ENCODE results near the gene PCDHA9.

GRCh38 chr5:140870221-140871201 is 22.3 kb downstream of the PCDHA9 start:
- TF ChIP-seq POLR2AphosphoS5 (IDR thresholded peaks at IDR 0.05; ENCODE audit: low read depth, low read length) (no peak), POLR2A (IDR thresholded peaks at IDR 0.05; ENCODE audit: low read depth, low read length) (no peak), TAF1 (IDR thresholded peaks at IDR 0.05; ENCODE audit: borderline replicate concordance, low read depth, low read length) (no peak)
